HG03571 (cell line): ENCODE measurements around the gene NADK2.
A peak's percentile ranks its signal among the peaks of the same experiment; 100 is the strongest.

Source experiments
- ATAC-seq: cut with Tn5 transposase; IDR thresholded peaks from one replicate; pipeline ENCODE4 v1.9.1; 2021; ENCODE audit not compliant: unreplicated experiment

Gene NADK2

GRCh38 chr5:36250427-36250826 is 8.7 kb upstream of the NADK2 start:
- ATAC-seq = no peak

GRCh38 chr5:36246036-36246800 is 4.5 kb upstream of the NADK2 start:
- ATAC-seq = no peak

- ATAC-seq = no peak
Observed at GRCh38 chr5:36244076-36244475, 2.4 kb upstream of the NADK2 start.

GRCh38 chr5:36243653-36244052 is 1.9 kb upstream of the NADK2 start:
- no peak for ATAC-seq

- no peak for ATAC-seq
Observed at GRCh38 chr5:36242534-36243485, 1.1 kb upstream of the NADK2 start.

- peak; percentile 29 for ATAC-seq
Observed at GRCh38 chr5:36240779-36241630, 720 bp downstream of the NADK2 start.

- no peak for ATAC-seq
Observed at GRCh38 chr5:36239370-36240293, 2.1 kb downstream of the NADK2 start.

- no peak for ATAC-seq
Observed at GRCh38 chr5:36238502-36239295, 3.0 kb downstream of the NADK2 start.

GRCh38 chr5:36237751-36238150 is 4.0 kb downstream of the NADK2 start:
- ATAC-seq = no peak

GRCh38 chr5:36236801-36237200 is 4.9 kb downstream of the NADK2 start:
- ATAC-seq = no peak

GRCh38 chr5:36232533-36232932 is 9.2 kb downstream of the NADK2 start:
- no peak for ATAC-seq

- no peak for ATAC-seq
Observed at GRCh38 chr5:36230151-36230790, 11.5 kb downstream of the NADK2 start.

GRCh38 chr5:36228505-36228904 is 13.2 kb downstream of the NADK2 start:
- no peak for ATAC-seq

- no peak for ATAC-seq
Observed at GRCh38 chr5:36227046-36227445, 14.7 kb downstream of the NADK2 start.

GRCh38 chr5:36222620-36223019 is 19.1 kb downstream of the NADK2 start:
- ATAC-seq = no peak

- no peak for ATAC-seq
Observed at GRCh38 chr5:36217988-36218387, 23.7 kb downstream of the NADK2 start.

GRCh38 chr5:36217567-36217966 is 24.2 kb downstream of the NADK2 start:
- ATAC-seq = no peak

GRCh38 chr5:36215910-36216309 is 25.8 kb downstream of the NADK2 start:
- ATAC-seq = no peak

- no peak for ATAC-seq
Observed at GRCh38 chr5:36214436-36214835, 27.3 kb downstream of the NADK2 start.
